HEK293 (cell line): Measurements from ENCODE around the gene KCNQ1.

ENCODE experiments used
- ATF2 ChIP-seq: fragments of 450-650 bp; formaldehyde crosslinking; IDR thresholded peaks from 2 replicates; pipeline ENCODE4 v1.5.1; 2016; ENCODE audit warnings: missing biosample characterization, missing genetic modification characterization, low read depth
- BCL11A ChIP-seq: fragments of 450-650 bp; formaldehyde crosslinking; IDR thresholded peaks from 2 replicates; pipeline ENCODE4 v1.5.1; 2016; ENCODE audit warnings: low read depth, missing biosample characterization, missing genetic modification characterization
- HOXC10 ChIP-seq: sonication (generic); formaldehyde crosslinking; IDR thresholded peaks from 2 replicates; pipeline ENCODE4 v1.8.1; 2023; ENCODE audit warnings: mild to moderate bottlenecking, missing genetic modification reagents
- SP3 ChIP-seq: fragments of 450-650 bp; formaldehyde crosslinking; IDR thresholded peaks from 2 replicates; pipeline ENCODE4 v1.5.1; 2016; ENCODE audit warnings: missing biosample characterization, missing genetic modification characterization
- SP7 ChIP-seq: fragments of 450-650 bp; formaldehyde crosslinking; IDR thresholded peaks from 2 replicates; pipeline ENCODE4 v1.5.1; 2016; ENCODE audit warnings: missing biosample characterization, missing genetic modification characterization
- ZBTB11 ChIP-seq: fragments of 450-650 bp; formaldehyde crosslinking; conservative IDR thresholded peaks from 2 replicates; pipeline ENCODE4 v1.5.1; 2016; ENCODE audit warnings: low read depth, missing biosample characterization, missing genetic modification characterization
- ZNF133 ChIP-seq: fragments of 450-650 bp; formaldehyde crosslinking; IDR thresholded peaks from 2 replicates; pipeline ENCODE4 v1.5.1; 2016; ENCODE audit warnings: missing biosample characterization, missing genetic modification characterization
- ZNF324 ChIP-seq: fragments of 450-650 bp; formaldehyde crosslinking; IDR thresholded peaks from 2 replicates; pipeline ENCODE4 v1.5.1; 2016; ENCODE audit warnings: missing biosample characterization, missing genetic modification characterization
- ZNF362 ChIP-seq: fragments of 450-650 bp; formaldehyde crosslinking; IDR thresholded peaks from 2 replicates; pipeline ENCODE4 v1.5.1; 2016; ENCODE audit warnings: missing biosample characterization, missing genetic modification characterization
- ZNF426 ChIP-seq: fragments of 450-650 bp; formaldehyde crosslinking; IDR thresholded peaks from 2 replicates; pipeline ENCODE4 v1.5.1; 2017; ENCODE audit warnings: missing biosample characterization, missing genetic modification characterization, mild to moderate bottlenecking, inconsistent platforms, moderate library complexity
- ZNF501 ChIP-seq: fragments of 450-650 bp; formaldehyde crosslinking; IDR thresholded peaks from 2 replicates; pipeline ENCODE4 v1.5.1; 2016; ENCODE audit warnings: missing biosample characterization, missing genetic modification characterization
- ZNF560 ChIP-seq: fragments of 450-650 bp; formaldehyde crosslinking; IDR thresholded peaks from 2 replicates; pipeline ENCODE4 v1.5.1; 2017; ENCODE audit warnings: missing biosample characterization, missing genetic modification characterization, borderline replicate concordance
- ZNF621 ChIP-seq: fragments of 450-650 bp; formaldehyde crosslinking; IDR thresholded peaks from 2 replicates; pipeline ENCODE4 v1.5.1; 2017; ENCODE audit warnings: missing biosample characterization, missing genetic modification characterization
- ZNF623 ChIP-seq: fragments of 450-650 bp; formaldehyde crosslinking; IDR thresholded peaks from 2 replicates; pipeline ENCODE4 v1.5.1; 2016; ENCODE audit warnings: missing biosample characterization, missing genetic modification characterization
- ZNF677 ChIP-seq: fragments of 450-650 bp; IDR thresholded peaks from 2 replicates; pipeline ENCODE4 v1.5.0; 2018; ENCODE audit warnings: missing biosample characterization, mild to moderate bottlenecking, missing genetic modification characterization, moderate library complexity
- ZNF768 ChIP-seq: fragments of 450-650 bp; formaldehyde crosslinking; IDR thresholded peaks from 2 replicates; pipeline ENCODE4 v1.5.1; 2018; ENCODE audit warnings: missing biosample characterization, mild to moderate bottlenecking, missing genetic modification characterization
- ZSCAN23 ChIP-seq: fragments of 450-650 bp; formaldehyde crosslinking; IDR thresholded peaks from 2 replicates; pipeline ENCODE4 v1.5.1; 2016; ENCODE audit warnings: missing biosample characterization, missing genetic modification characterization
- TF ChIP-seq, protein P1 (sequence below): fragments of 450-650 bp; formaldehyde crosslinking; IDR thresholded peaks from 2 replicates; pipeline ENCODE4 v1.5.1; 2016; ENCODE audit warnings: missing biosample characterization, missing genetic modification characterization
- TF ChIP-seq, protein P2 (sequence below): fragments of 450-650 bp; formaldehyde crosslinking; IDR thresholded peaks from 2 replicates; pipeline ENCODE4 v1.5.1; 2016; ENCODE audit warnings: missing biosample characterization, missing genetic modification characterization
- TF ChIP-seq, protein P3 (sequence below): fragments of 450-650 bp; formaldehyde crosslinking; IDR thresholded peaks from 2 replicates; pipeline ENCODE4 v1.5.1; 2017; ENCODE audit warnings: missing biosample characterization, missing genetic modification characterization
- TF ChIP-seq, protein P4 (sequence below): fragments of 450-650 bp; formaldehyde crosslinking; IDR thresholded peaks from 2 replicates; pipeline ENCODE4 v1.5.1; 2016; ENCODE audit warnings: missing biosample characterization, missing genetic modification characterization

Gene KCNQ1

DNA sequence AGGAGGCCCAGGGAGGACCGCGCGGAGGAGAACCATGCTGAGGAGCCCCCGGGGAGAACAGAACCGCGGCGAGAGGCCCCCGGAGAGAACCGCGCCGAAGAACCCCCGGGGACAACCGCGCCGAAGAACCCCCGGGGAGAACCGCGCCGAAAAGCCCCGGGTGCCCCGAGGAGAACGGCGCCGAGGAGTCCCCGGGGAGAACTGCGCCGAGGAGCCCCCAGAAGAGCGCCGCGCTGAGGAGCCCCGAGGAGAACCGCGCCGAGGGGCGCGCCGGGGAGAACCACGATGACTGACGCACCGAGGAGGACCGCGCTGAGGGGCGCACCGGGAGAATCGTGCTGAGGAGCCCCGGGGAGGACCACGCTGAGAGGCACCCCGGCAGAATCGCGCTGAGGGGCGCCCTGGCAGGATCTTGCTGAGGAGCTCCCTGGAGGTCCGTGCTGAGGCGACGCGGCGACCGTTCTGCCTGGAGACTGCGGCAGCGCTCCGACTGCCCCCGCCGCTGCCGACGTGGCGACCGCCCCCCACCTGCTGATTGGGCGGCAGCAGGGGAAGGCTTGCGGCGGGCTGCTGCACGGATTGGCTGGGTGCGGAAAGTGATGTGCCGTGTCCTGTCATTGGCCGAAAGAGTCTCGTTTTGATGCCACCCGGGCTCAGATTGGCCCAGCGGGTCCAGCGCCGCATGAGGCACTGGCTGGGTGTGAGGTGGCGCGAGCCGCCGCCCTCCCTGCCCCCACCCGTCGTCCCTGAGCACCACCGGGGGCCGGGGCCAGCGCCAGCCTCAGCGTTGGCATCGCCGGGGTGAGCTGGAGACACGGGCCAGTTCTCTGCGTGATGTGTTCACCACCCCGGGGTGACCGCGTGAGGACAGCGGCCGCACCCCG lies 255.0 kb downstream of the KCNQ1 start, which contains the start of gene KCNQ1OT1 (continued):
- no peak for TF ChIP-seq ZBTB11 (tag by site-specific recombination)
- TF ChIP-seq SP3 (tag by site-specific recombination) = peak; percentile 70
- no peak for TF ChIP-seq ZNF677 (tag by site-specific recombination)
- TF ChIP-seq ZNF362 (tag by site-specific recombination) = no peak
- TF ChIP-seq ZNF621 = no peak
- TF ChIP-seq, protein P1, sequence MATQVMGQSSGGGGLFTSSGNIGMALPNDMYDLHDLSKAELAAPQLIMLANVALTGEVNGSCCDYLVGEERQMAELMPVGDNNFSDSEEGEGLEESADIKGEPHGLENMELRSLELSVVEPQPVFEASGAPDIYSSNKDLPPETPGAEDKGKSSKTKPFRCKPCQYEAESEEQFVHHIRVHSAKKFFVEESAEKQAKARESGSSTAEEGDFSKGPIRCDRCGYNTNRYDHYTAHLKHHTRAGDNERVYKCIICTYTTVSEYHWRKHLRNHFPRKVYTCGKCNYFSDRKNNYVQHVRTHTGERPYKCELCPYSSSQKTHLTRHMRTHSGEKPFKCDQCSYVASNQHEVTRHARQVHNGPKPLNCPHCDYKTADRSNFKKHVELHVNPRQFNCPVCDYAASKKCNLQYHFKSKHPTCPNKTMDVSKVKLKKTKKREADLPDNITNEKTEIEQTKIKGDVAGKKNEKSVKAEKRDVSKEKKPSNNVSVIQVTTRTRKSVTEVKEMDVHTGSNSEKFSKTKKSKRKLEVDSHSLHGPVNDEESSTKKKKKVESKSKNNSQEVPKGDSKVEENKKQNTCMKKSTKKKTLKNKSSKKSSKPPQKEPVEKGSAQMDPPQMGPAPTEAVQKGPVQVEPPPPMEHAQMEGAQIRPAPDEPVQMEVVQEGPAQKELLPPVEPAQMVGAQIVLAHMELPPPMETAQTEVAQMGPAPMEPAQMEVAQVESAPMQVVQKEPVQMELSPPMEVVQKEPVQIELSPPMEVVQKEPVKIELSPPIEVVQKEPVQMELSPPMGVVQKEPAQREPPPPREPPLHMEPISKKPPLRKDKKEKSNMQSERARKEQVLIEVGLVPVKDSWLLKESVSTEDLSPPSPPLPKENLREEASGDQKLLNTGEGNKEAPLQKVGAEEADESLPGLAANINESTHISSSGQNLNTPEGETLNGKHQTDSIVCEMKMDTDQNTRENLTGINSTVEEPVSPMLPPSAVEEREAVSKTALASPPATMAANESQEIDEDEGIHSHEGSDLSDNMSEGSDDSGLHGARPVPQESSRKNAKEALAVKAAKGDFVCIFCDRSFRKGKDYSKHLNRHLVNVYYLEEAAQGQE (tag by site-specific recombination) = no peak
- TF ChIP-seq ZNF501 (tag by site-specific recombination) = no peak
- TF ChIP-seq, protein P2, sequence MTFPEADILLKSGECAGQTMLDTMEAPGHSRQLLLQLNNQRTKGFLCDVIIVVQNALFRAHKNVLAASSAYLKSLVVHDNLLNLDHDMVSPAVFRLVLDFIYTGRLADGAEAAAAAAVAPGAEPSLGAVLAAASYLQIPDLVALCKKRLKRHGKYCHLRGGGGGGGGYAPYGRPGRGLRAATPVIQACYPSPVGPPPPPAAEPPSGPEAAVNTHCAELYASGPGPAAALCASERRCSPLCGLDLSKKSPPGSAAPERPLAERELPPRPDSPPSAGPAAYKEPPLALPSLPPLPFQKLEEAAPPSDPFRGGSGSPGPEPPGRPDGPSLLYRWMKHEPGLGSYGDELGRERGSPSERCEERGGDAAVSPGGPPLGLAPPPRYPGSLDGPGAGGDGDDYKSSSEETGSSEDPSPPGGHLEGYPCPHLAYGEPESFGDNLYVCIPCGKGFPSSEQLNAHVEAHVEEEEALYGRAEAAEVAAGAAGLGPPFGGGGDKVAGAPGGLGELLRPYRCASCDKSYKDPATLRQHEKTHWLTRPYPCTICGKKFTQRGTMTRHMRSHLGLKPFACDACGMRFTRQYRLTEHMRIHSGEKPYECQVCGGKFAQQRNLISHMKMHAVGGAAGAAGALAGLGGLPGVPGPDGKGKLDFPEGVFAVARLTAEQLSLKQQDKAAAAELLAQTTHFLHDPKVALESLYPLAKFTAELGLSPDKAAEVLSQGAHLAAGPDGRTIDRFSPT = peak; percentile 95
- TF ChIP-seq ZNF623 = no peak
- TF ChIP-seq ZNF768 (tag by site-specific recombination) = no peak
- TF ChIP-seq, protein P3, sequence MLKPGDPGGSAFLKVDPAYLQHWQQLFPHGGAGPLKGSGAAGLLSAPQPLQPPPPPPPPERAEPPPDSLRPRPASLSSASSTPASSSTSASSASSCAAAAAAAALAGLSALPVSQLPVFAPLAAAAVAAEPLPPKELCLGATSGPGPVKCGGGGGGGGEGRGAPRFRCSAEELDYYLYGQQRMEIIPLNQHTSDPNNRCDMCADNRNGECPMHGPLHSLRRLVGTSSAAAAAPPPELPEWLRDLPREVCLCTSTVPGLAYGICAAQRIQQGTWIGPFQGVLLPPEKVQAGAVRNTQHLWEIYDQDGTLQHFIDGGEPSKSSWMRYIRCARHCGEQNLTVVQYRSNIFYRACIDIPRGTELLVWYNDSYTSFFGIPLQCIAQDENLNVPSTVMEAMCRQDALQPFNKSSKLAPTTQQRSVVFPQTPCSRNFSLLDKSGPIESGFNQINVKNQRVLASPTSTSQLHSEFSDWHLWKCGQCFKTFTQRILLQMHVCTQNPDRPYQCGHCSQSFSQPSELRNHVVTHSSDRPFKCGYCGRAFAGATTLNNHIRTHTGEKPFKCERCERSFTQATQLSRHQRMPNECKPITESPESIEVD (tag by site-specific recombination) = no peak
- no peak for TF ChIP-seq ZSCAN23
- no peak for TF ChIP-seq ZNF426 (tag by site-specific recombination)
- TF ChIP-seq ZNF560 (tag by site-specific recombination) = no peak
- TF ChIP-seq ZNF133 (tag by site-specific recombination) = no peak
- no peak for TF ChIP-seq BCL11A (tag by site-specific recombination)
- 0 out of 2 replicates have a peak, but pooled peaks have one; percentile 44 for TF ChIP-seq SP7 (tag by site-specific recombination)
- TF ChIP-seq HOXC10 (CRISPR knock-in tag) = no peak
- no peak for TF ChIP-seq ATF2 (tag by site-specific recombination)
- TF ChIP-seq, protein P4, sequence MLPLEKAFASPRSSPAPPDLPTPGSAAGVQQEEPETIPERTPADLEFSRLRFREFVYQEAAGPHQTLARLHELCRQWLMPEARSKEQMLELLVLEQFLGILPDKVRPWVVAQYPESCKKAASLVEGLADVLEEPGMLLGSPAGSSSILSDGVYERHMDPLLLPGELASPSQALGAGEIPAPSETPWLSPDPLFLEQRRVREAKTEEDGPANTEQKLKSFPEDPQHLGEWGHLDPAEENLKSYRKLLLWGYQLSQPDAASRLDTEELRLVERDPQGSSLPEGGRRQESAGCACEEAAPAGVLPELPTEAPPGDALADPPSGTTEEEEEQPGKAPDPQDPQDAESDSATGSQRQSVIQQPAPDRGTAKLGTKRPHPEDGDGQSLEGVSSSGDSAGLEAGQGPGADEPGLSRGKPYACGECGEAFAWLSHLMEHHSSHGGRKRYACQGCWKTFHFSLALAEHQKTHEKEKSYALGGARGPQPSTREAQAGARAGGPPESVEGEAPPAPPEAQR = no peak
- TF ChIP-seq ZNF324 (tag by site-specific recombination) = no peak
